Measurements from ENCODE around the gene BRD1.
"Not testable (repeated sequence)": the region's sequence is repeated elsewhere in the genome, so short reads cannot be mapped to it uniquely, and the experiment has no call there.

The BRD1 gene

GRCh38 chr22:49767355-49768062 is 60.2 kb downstream of the BRD1 start:
- no peak for DNase-seq

DNA sequence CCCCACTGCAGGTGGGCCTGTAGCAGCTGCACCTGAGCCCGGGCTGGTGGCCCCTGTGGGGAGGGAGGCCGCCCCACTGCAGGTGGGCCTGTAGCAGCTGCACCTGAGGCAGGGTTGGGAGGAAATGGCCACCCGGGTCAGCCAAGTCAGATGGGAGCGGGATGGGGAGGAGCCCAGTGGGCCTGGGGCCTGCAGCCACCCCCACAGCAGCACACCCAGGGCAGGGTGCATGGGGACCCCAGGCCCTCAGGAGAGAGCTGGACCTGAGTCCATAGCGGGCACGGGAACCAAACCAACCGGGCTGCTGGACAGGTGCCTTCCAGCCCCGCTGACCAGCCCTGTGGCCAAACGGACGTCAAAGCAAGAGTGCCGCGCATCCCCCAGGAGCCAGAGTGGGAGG is 61.7 kb downstream of the BRD1 start:
- no peak for DNase-seq

DNA sequence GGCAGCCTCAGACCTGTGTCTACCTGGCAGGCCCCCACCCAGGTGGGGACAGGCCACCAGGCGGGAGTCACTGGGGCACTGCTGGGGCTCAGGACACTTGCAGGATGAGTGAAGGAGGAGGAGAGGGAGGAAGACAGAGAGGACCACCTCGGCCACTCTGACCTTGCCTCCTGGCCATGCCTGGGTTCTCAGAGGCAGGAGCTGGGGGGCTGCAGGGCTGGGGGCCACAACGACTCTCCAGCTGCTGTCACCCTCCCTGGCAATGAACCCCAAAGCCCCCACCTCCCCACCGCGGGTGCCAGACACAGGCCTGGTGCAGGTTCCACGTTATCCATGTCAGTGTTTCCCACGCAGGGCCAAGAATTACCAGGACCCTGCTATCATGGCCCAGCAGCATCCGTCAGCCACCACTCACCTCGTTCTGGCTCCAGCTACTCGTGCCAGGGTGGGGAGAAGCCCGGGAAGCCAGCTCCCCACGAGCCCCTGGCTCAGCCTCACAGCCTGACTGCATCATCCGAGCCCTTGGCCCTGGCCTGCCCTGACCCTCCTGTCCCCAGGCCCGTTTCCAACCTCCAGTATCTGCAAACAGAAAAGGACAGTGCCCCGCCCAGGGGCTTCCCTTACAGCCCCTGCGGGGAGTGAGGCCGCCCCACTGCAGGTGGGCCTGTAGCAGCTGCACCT is 62.4 kb downstream of the BRD1 start:
- DNase-seq: no peak

DNA sequence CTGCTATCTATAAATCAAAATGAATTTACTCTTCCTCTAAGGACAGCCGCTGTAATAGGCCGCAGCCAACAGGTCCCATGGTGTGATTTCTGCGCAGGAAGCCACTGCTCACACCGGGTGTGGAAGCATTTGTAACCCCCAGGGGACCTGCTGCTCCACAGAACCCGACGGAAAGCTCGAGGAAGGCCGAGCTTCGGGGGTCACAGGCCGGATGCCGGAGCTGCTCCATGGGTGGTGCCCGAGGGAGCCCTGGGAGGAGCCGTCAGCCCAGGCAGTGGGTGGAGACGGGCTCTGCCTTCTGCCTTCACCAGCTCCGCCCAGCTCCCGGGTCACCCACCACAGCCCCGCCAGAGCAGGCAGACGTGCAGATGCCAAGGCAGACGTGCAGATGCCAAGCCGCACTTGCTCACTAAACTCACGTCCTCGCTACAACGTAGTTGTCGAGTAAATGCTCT is 63.5 kb downstream of the BRD1 start:
- DNase-seq: no peak

GRCh38 chr22:49763696-49764095 is 64.0 kb downstream of the BRD1 start:
- no peak for DNase-seq

DNA sequence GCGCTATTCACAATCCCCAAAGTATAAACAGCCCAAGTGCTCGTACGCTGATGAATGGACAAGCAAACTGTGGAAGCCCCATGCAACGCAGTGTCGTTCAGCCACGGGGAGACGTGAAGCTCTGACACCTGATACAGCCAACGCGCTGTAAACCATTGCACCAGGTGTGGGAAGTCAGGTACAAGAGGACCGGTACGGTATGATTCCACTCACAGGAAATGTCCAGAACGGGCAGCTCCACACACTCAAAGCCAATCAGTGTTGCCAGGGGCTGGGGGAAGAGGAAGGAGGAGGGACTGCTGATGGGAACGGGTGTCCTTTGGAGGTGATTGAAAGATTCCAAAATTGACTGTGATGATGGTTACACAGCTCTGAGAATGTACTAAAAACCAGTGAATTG is 64.5 kb downstream of the BRD1 start:
- DNase-seq: no peak

DNA sequence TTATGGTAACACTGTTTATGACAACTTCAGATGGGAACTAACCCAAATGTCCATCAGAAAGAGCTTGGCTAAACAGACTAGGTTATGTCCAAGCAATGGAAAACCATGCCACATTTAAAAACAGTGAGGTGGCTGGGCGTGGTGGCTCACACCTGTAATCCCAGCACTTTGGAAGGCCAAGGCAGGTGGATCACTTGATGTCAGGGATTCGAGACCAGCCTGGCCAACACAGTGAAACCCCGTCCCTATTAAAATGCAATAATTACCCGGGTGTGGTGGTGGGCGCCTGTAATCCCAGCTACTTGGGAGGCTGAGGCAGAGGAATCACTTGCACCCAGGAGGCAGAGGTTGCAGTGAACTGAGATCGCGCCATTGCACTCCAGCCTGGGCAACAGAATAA is 65.1 kb downstream of the BRD1 start:
- DNase-seq: not testable (repeated sequence)

DNA sequence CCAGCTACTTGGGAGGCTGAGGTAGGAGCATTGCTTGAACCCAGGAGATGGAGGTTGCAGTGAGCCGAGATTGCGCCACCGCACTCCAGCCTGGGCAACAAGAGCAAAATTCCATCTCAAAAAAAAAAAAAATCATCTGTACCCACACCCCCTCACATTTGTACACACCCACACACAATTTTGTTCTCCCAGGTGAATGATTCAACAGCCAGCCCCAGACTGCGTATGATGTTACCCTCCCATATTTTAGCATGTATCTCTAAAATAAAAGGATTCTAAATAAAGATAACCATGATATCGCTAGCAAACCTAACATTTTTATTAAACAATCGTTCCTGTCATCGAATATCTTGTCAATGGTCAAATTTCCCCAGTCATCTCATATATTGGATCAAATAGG is 65.8 kb downstream of the BRD1 start:
- DNase-seq: no peak

DNA sequence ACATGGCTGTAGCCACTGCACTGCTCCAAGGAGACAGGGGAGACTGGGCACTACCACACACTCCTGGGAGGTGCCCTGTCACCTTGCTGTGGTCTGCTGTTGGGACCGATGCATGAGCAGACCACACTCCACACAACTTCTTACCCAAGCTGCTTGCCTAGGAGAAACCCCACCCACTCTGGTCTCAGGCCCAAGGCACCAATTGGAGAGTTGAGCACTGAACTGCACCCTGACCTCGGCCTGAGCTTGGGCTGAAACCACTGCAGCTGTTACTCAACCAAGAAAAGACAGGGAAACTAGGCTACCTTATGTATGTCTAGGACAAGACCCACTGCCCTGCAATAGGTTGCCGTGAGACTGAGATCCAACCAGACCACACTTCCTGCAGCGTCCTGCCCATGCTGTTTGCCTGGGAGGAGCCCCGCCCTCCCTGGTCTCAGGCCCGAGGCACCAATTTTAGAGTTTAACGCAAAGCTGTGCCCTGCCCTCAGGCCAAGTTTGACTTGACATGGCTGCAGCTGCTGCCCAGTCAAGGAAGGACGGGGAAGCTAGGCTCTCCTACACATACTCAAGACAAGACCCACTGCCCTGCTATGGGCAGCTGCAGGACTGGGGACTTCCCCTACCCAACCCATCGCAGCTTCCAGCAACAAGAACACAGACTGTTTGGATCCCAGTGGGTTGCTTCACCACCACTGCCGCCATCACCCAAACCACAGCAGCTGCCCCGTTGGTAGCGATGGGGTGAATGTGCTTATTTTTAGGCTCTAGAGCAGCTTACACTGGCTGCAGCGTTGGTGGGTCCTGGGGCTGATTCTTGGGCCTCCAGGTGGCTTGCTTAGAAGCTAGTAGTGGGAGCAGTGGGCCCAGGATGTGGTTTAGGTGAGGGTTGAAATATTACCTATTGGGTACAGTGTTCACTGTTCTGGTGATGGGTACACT is 66.8 kb downstream of the BRD1 start:
- no peak for DNase-seq

DNA sequence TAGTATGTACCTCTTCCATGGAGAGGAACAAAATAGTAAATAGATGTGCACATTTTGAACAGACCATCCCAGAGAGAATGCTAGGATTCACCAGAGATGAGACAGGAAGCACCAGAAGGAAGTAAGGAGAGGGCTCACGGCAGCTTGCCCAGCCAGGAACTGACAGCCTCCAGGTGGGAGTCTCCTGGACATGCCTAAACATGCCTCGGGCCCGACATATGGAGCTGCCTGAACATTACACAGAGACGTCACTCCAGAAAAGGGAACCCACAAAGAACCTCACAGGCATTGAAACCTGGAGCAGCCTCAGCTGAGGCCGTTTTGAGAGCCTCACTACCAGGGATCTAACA is 67.4 kb downstream of the BRD1 start:
- DNase-seq: peak; percentile 33

DNA sequence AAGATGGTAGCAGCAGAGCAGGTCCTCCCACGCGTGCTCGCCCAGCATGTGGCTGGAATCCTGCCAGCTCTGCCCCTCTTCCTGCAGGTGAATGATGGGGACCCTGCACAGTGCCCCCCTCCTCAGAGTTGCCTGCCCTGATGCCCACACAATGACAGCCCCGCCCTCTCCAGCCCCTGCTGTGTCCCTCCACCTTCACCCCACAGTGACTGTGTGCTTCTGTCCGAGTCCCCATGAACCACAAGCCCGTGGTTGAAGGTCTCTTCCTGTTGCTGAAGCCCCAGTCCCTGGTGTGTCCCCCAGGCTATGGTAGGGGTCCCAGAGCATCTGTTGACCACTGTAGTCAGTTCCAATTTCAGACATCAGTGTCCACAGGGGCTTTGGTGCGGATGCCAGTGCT is 71.0 kb downstream of the BRD1 start:
- no peak for DNase-seq

GRCh38 chr22:49756201-49756600 is 71.5 kb downstream of the BRD1 start:
- DNase-seq: no peak

DNA sequence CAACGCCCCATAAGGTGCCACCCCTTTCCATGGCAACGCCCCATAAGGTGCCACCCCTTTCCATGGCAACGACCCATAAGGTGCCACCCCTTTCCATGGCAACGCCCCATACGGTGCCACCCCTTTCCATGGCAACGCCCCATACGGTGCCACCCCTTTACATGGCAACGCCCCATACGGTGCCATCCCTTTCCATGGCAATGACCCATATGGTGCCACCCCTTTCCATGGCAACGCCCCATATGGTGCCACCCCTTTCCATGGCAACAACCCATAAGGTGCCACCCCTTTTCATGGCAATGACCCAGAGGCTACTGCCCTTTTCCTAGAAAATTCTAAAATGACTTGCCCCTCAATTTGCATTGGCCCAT is 72.1 kb downstream of the BRD1 start:
- DNase-seq: no peak

GRCh38 chr22:49754696-49755630 is 72.7 kb downstream of the BRD1 start:
- DNase-seq: no peak

GRCh38 chr22:49753961-49754695 is 73.5 kb downstream of the BRD1 start:
- DNase-seq: no peak

GRCh38 chr22:49753276-49753890 is 74.3 kb downstream of the BRD1 start:
- DNase-seq: no peak

- no peak for DNase-seq
These were observed 75.0 kb downstream of the BRD1 start for GRCh38 chr22:49752598-49753091.

- DNase-seq: no peak
These were observed 75.6 kb downstream of the BRD1 start for GRCh38 chr22:49751966-49752597.

DNA sequence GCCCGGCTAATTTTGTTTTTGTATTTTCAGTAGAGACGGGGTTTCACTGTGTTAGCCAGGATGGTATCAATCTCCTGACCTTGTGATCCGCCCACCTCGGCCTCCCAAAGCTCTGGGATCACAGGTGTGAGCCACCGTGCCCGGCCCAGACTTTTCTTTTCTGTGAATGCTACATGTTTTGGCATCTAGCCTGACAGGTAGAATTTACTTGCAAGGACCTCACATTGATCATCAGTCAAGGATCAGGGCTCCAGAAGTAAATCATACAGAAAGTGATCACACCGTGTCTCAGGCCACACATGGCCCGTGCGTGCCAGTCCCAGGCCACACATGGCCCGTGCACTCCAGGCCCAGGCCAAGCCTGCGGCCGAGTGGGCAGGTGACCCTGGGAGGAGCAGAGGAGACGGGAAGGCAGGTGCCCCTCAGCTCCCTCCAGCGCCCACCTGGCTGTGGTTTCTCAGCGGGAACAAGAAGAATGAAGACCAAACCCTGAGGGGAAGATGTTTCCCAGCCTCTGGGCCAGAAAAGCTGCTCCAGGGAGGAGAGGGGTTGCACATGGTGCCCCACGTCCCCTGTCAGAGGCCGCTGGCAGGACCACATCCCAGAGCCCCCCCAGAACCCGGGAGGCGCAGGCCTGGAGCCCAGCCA is 76.2 kb downstream of the BRD1 start:
- DNase-seq: no peak

- DNase-seq: no peak
These were observed 77.7 kb downstream of the BRD1 start for GRCh38 chr22:49749885-49750510.

All from DMS 273 treated with DMSO at 0.1 percent for 48 hours (cell line).